ENCODE data around the gene CLCA1. TPM values are rescaled to one million over a fixed set of nuclear protein-coding genes. Genes with fewer than 3 reads are reported as not detected.
A peak's percentile ranks its signal among the peaks of the same experiment; 100 is the strongest.

The CLCA1 gene
- total and polyA plus RNA-seq, 2 experiments from 2014 or later, result not detected

DNA sequence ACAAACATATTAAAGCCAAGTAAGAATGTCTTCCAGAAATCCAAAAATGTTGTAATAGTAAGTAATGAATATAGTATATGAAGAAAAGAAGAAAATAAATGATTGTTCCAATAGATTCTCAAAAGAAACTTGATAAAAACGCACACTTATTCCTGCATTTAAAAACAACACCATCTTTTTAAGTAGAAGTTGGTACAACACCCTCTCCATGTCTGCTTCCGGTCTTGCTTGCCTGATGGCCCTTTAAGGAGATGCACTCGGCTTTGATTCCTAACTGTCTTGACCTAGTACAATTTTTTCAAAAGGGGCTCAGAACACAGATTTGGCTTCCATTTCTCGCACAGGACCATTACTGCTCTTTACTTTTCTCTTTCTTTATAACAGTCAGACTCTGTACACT lies 9.0 kb downstream of the CLCA1 start (continued):
- TF ChIP-seq, protein P1, sequence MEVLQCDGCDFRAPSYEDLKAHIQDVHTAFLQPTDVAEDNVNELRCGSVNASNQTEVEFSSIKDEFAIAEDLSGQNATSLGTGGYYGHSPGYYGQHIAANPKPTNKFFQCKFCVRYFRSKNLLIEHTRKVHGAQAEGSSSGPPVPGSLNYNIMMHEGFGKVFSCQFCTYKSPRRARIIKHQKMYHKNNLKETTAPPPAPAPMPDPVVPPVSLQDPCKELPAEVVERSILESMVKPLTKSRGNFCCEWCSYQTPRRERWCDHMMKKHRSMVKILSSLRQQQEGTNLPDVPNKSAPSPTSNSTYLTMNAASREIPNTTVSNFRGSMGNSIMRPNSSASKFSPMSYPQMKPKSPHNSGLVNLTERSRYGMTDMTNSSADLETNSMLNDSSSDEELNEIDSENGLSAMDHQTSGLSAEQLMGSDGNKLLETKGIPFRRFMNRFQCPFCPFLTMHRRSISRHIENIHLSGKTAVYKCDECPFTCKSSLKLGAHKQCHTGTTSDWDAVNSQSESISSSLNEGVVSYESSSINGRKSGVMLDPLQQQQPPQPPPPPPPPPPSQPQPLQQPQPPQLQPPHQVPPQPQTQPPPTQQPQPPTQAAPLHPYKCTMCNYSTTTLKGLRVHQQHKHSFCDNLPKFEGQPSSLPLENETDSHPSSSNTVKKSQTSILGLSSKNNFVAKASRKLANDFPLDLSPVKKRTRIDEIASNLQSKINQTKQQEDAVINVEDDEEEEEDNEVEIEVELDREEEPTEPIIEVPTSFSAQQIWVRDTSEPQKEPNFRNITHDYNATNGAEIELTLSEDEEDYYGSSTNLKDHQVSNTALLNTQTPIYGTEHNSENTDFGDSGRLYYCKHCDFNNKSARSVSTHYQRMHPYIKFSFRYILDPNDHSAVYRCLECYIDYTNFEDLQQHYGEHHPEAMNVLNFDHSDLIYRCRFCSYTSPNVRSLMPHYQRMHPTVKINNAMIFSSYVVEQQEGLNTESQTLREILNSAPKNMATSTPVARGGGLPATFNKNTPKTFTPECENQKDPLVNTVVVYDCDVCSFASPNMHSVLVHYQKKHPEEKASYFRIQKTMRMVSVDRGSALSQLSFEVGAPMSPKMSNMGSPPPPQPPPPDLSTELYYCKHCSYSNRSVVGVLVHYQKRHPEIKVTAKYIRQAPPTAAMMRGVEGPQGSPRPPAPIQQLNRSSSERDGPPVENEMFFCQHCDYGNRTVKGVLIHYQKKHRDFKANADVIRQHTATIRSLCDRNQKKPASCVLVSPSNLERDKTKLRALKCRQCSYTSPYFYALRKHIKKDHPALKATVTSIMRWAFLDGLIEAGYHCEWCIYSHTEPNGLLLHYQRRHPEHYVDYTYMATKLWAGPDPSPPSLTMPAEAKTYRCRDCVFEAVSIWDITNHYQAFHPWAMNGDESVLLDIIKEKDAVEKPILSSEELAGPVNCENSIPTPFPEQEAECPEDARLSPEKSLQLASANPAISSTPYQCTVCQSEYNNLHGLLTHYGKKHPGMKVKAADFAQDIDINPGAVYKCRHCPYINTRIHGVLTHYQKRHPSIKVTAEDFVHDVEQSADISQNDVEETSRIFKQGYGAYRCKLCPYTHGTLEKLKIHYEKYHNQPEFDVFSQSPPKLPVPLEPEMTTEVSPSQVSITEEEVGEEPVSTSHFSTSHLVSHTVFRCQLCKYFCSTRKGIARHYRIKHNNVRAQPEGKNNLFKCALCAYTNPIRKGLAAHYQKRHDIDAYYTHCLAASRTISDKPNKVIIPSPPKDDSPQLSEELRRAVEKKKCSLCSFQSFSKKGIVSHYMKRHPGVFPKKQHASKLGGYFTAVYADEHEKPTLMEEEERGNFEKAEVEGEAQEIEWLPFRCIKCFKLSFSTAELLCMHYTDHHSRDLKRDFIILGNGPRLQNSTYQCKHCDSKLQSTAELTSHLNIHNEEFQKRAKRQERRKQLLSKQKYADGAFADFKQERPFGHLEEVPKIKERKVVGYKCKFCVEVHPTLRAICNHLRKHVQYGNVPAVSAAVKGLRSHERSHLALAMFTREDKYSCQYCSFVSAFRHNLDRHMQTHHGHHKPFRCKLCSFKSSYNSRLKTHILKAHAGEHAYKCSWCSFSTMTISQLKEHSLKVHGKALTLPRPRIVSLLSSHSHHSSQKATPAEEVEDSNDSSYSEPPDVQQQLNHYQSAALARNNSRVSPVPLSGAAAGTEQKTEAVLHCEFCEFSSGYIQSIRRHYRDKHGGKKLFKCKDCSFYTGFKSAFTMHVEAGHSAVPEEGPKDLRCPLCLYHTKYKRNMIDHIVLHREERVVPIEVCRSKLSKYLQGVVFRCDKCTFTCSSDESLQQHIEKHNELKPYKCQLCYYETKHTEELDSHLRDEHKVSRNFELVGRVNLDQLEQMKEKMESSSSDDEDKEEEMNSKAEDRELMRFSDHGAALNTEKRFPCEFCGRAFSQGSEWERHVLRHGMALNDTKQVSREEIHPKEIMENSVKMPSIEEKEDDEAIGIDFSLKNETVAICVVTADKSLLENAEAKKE (CRISPR knock-in tag; IDR thresholded peaks at IDR 0.05), result no peak
- no peak for TF ChIP-seq JUNB (IDR thresholded peaks at IDR 0.05; ENCODE audit: unreplicated experiment)
- TF ChIP-seq, protein P2, sequence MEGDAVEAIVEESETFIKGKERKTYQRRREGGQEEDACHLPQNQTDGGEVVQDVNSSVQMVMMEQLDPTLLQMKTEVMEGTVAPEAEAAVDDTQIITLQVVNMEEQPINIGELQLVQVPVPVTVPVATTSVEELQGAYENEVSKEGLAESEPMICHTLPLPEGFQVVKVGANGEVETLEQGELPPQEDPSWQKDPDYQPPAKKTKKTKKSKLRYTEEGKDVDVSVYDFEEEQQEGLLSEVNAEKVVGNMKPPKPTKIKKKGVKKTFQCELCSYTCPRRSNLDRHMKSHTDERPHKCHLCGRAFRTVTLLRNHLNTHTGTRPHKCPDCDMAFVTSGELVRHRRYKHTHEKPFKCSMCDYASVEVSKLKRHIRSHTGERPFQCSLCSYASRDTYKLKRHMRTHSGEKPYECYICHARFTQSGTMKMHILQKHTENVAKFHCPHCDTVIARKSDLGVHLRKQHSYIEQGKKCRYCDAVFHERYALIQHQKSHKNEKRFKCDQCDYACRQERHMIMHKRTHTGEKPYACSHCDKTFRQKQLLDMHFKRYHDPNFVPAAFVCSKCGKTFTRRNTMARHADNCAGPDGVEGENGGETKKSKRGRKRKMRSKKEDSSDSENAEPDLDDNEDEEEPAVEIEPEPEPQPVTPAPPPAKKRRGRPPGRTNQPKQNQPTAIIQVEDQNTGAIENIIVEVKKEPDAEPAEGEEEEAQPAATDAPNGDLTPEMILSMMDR (conservative IDR thresholded peaks at IDR 0.05; ENCODE audit: low read depth in 2 of 2), result no peak

DNA sequence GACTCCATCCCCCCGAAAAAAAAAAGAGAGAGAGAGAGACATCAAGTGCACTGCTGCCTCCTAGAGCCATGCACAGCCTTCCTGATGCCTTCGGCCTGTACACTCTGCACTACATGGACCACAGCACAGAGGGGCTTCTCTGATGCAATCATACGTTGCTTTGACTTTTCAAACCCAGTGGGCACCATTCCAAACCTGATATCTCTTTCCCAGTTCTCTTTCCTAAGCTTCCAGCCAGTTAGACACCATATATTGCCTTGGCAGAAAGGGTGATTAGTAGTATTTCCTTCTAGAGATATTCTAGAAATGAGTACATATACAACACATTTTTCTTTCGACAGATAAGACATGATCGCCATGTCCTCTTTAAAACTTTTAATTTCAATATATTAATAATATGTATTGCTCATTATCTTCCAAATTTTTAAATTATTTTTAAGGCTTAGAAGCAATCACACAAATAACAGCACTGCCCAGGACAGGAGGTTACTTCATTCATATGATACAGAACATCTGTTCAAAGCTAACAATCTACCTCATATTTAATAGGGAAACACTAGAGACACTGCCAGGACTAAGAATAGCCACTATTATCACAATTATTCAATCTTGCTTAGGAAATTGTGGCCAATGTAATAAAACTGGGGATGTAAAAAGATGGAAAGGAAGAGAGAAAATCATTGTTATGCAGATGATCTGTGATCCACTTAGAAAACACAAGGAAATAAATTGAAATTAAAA lies 9.9 kb downstream of the CLCA1 start:
- H3K4me2 ChIP-seq, result no peak overlapping the region
- H3K79me2 ChIP-seq (replicated peaks; ENCODE audit: insufficient read depth), result no peaks in the 10 kb centered on the region
- H3K27me3 ChIP-seq (ENCODE audit: insufficient read depth), result no peaks in the 10 kb centered on the region
- no peak for ATAC-seq
- H4K20me1 ChIP-seq (replicated peaks; ENCODE audit: insufficient read depth), result no peaks in the 10 kb centered on the region
- H3K36me3 ChIP-seq (ENCODE audit: insufficient read depth), result no peaks in the 10 kb centered on the region
- H3F3A ChIP-seq (replicated peaks; ENCODE audit: low read depth), result no peaks in the 10 kb centered on the region
- Mint-ChIP-seq H3K4me1 (peaks cover 3% of the 10 kb centered on the region; the same call in 1 of the 3 replicates), H3K4me3 (no peak overlapping the region), H3K36me3 (ENCODE audit: low read depth) (no peaks in the 10 kb centered on the region), H3K27me3 (ENCODE audit: insufficient read depth, low read depth, poor library complexity) (no peaks in the 10 kb centered on the region), H3K27ac (no peak overlapping the region; the same call in 1 of the 2 replicates), H3K9me3 (no peaks in the 10 kb centered on the region)
- no peak for DNase-seq (ENCODE audit: low spot score)
- H3K27ac ChIP-seq (ENCODE audit: low read depth), result no peak overlapping the region
- H3K4me1 ChIP-seq (ENCODE audit: insufficient read depth), result peaks cover 10% of the 10 kb centered on the region
- TF ChIP-seq, protein P2 (conservative IDR thresholded peaks at IDR 0.05; ENCODE audit: low read depth in 2 of 2), result 0 out of 4 replicates have a peak, but pooled peaks of 1 of the 2 experiments have one; percentile 1
- no peak for TF ChIP-seq EZH2 (IDR thresholded peaks at IDR 0.05; ENCODE audit: low read depth, unreplicated experiment)
- TF ChIP-seq, protein P3, sequence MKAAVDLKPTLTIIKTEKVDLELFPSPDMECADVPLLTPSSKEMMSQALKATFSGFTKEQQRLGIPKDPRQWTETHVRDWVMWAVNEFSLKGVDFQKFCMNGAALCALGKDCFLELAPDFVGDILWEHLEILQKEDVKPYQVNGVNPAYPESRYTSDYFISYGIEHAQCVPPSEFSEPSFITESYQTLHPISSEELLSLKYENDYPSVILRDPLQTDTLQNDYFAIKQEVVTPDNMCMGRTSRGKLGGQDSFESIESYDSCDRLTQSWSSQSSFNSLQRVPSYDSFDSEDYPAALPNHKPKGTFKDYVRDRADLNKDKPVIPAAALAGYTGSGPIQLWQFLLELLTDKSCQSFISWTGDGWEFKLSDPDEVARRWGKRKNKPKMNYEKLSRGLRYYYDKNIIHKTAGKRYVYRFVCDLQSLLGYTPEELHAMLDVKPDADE (IDR thresholded peaks at IDR 0.05), result no peak
- H3K4me3 ChIP-seq, result no peak overlapping the region
- H3K9me2 ChIP-seq (ENCODE audit: insufficient read depth), result no peaks in the 10 kb centered on the region
- H2AFZ ChIP-seq, result no peak overlapping the region
